OCI-LY3 (cell line): Measurements from ENCODE around the gene SLC28A3.

ENCODE experiments used
- EZH2phosphoT487 ChIP-seq: fragments of 200-600 bp; shearing (Covaris generic); IDR thresholded peaks from 2 replicates; pipeline ENCODE4 v1.6.1; 2018; ENCODE audit warnings: antibody characterized with exemption, mixed run types, low read depth
- TF ChIP-seq, protein P1 (sequence below): fragments of 200-600, 300-600 bp; sonication (generic); IDR thresholded peaks from 2 replicates; pipeline ENCODE4 v1.5.1; 2014; ENCODE audit warnings: antibody characterized with exemption, low read length, low read depth

DNA sequence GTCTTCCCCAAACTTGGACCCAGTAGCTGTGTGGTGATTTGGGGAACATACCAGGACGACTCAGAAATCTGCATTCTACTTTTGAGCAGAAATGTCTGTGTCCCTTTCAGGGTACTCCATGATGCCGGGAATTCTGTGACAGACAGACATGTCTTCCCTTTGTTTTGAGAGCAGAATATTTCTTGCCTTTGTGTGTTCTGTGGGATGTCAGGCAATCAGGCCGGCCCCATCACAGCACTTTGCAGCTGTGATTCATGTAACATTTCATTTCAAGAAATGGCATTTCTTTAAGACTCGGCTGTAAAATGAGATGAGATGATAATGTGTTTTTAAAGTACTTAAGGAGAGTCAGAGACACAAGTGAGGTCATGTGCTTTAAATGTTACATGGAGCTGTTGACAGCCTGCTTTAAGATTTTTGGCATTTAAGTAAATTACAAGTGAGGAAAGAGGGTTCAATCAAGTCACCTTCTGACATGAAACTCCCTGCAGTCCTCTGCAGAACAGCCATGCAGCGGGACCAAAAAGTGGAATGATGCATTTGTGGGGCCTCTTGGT, 98.7 kb downstream of the SLC28A3 start:
- TF ChIP-seq, protein P1, sequence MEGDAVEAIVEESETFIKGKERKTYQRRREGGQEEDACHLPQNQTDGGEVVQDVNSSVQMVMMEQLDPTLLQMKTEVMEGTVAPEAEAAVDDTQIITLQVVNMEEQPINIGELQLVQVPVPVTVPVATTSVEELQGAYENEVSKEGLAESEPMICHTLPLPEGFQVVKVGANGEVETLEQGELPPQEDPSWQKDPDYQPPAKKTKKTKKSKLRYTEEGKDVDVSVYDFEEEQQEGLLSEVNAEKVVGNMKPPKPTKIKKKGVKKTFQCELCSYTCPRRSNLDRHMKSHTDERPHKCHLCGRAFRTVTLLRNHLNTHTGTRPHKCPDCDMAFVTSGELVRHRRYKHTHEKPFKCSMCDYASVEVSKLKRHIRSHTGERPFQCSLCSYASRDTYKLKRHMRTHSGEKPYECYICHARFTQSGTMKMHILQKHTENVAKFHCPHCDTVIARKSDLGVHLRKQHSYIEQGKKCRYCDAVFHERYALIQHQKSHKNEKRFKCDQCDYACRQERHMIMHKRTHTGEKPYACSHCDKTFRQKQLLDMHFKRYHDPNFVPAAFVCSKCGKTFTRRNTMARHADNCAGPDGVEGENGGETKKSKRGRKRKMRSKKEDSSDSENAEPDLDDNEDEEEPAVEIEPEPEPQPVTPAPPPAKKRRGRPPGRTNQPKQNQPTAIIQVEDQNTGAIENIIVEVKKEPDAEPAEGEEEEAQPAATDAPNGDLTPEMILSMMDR, result no peak
- no peak for TF ChIP-seq EZH2phosphoT487
